SK-MEL-5 (cell line): Measurements from ENCODE around the gene SGMS1. TPM values are rescaled to one million over a fixed set of nuclear protein-coding genes. Genes with fewer than 3 reads are reported as not detected.
"Not testable (repeated sequence)": the region's sequence is repeated elsewhere in the genome, so short reads cannot be mapped to it uniquely, and the experiment has no call there.

Experiments used
- DNase-seq: peaks from one replicate; pipeline ENCODE4 v3.0.0-alpha.2; 2016; ENCODE audit warnings: low read depth, low spot score
- in situ Hi-C: cut with HindIII; loops from 2 replicates; pipeline ENCODE4 v1.10.0; 2016; ENCODE audit warnings: low sequenced_read_pairs, high pct_unique_total_duplicates, low pct_unique_long_range_greater_than_20kb
- total RNA-seq: library from RNA; depleted of rRNA; stranded (reverse); fragments of >200 nt; shearing (Covaris generic); gene quantifications from 2 replicates; pipeline ENCODE4 v1.2.3, GENCODE V29; 2014

Gene SGMS1
- total RNA-seq, 1 experiment from 2014 or later = 5.8 TPM

DNA sequence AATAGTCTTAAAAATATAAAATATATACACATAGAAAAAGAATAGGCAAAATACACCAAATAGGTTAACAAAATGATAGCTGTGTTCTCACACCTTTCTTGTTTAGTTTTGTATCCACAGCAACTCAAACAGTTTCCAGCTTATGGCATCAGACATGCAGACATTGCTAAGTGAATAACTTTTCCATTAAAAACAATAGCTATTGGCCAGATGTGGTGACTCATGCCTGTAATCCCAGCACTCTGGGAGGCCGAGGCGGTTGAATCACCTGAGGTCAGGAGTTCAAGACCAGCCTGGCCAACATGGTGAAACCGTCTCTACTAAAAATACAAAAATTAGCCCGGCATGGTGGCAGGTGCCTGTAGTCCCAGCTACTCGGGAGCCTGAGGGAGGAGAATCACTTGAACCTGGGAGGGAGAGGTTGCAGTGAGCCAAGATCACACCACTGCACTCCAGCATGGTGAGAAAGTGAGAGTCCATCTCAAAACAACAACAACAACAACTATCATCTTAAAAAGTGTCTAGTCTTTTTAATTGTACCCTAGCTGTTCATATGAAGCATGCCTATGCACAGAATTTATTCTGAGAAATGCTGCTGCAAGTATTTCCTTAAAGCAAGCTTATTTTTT is 88.9 kb downstream of the SGMS1 start:
- DNase-seq, in situ Hi-C loops: not testable (repeated sequence)

DNA sequence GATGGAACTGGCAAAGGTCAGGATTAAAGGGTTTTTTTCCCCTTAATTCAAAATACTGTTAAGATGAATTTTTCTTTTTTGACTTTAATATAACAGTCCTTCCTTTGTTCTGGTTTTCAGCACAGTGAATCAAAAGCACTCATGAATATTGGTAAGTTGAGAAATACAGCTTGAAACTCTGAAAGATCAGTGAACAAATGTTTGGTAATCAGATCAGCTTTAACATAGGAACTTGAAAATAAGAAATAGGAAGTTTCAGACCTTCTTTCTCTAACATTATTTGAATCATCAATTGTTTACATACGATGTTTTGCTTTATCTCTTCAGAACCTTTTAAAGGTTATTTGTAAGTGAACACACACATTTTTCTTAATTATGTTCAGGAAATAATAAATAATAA is 90.5 kb downstream of the SGMS1 start:
- in situ Hi-C loops = no loop called here
- no peak for DNase-seq

DNA sequence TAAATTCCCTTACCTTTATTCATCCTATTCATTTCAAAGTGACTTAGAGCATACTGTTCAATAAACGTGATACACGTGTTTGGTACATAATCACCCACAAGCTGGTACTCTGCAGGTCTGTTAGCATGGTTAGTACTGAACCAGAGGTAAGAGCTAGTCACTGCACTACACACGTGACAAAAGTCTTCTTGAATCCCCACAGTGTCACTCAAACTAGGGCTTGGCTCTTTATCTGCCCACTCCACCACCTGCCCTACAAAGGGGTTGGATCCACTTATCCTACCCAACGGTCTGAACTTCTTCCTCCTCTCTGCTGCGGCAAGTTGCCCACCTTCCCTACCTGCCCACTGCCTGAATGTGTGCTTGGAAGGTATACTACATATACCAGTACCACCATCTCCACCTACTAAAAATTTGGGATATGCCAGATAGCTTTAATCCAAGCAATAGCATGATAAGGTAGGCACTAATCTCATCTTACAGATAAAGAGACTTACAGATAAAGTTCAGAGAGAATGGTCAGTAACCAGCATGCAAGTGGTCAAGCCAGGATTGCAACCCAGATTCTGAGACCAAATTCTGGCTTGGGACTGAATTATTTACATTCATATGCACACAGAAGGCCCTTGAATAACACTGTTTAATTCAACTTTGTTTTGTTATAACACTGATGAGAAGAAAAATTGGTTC is 92.2 kb downstream of the SGMS1 start:
- DNase-seq = no peak
- in situ Hi-C loops = no loop called here

DNA sequence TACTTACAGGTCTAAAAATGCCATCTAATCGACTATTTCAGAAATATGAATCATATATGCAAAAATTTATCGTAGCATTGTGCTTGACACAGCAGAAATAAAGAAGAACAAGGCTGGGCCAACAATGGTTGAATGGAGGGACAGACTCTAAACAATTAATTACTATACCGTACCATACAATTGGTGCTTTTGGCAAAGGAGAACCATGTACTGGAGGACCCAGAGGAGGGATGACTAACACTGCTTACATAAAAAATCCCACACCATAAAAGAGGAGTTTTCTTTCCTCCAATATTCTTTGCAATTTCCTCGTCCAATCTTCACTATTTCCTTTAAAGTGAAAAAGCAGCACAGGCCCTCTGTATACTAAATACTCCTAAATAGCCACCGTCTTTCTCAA is 94.1 kb downstream of the SGMS1 start:
- no peak for DNase-seq
- in situ Hi-C loops = no loop called here

DNA sequence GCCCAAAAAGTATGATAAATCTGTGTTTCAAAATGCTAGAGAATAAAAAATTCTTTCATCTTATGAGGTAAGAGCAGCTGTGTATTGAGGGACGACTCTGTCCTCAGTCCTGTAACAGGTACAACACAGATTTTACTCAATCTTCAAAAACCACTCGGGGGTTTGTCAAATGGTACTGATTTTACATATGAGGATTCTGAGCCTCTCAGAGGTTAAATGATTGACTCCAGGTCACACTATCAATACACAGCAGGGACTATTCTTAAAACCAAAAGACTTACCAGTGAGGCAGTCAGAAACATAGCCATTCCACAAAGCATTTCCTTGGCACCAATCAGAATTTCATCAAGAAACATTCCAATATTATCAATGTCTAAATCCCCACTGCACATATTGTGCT is 95.5 kb downstream of the SGMS1 start:
- in situ Hi-C loops = no loop called here
- no peak for DNase-seq

DNA sequence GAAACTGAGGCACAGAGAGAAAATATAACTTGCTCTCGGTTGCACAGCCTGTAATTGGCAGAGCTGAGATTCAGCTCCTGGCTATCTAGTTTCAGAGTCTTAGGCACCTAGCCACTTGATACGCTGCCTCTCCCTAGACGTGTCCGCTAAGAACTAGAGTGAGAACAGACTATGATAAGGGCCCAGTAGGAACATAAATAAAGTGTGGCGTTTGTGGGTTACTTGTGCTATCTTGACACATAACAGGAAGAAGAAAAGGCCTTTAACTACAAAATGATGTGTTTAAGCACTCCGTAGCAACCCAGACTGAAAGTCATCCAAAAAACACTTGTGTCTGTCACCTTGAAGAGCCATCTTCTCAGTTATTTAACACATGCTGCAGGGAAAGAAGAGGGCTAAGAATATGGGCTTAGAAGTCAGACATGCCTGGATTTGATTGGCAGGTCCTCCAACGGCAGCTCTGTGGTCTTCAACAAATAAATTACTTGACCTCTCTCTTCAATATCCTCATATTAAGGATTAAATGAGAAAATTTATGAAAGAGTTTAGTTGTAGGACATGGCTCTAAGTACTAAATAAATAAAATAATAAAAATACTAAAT is 96.2 kb downstream of the SGMS1 start:
- DNase-seq = no peak
- in situ Hi-C loops = no loop called here

DNA sequence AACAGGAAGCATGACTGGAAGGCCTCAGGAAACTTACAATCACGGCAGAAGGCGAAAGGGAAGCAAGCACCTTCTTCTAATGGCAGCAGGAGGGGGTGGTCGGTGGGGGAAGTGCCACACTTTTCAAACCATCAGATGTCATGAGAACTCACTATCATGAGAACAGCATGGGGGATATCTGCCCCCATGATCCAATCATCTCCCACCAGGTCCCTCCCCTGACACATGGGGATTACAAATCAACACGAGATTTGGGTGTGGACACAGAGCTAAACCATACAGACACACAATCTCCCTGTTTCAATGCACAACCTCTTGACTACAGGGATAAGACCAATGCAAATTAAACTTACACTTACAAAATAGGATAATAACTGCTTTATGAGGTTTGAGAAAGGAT is 97.6 kb downstream of the SGMS1 start:
- no peak for DNase-seq
- in situ Hi-C loops = no loop called here

DNA sequence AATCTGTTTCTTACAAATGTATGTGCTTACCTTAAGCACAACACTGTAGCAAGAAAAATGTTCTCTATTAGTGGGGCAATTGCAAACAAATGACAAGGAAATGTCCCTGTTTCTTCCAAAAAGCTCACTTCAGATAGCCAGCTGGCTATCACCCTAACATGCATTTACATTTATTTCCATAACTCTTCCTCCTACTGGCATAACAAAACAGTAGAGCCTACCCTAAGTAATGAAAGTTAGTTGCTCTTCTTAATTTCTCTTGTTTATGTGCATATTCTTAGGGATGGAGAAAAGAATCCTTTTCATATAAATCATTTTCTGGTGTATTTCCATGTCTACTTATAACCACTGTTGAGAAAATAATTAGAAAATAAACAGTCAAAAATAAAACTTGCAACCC is 100.4 kb downstream of the SGMS1 start:
- DNase-seq = no peak
- in situ Hi-C loops = no loop called here

DNA sequence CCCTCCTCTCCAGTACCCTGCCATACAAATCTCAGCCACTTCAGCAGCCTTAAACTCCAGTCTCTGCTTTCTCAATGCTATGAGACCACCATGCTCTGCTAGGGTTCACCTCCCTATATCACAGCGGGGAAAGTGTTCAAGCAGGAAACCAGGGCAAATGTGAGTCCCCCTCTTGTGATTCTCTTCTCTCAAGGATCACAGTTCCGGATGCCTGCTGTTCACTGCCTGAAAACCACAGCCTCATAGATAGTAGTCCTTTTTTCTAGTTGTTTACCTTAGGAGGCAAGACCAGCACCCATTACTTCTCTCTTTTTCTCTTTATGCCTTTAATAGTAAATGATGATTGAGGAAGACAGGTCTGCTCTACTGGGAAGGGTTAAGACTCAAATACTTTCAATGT is 100.8 kb downstream of the SGMS1 start:
- DNase-seq = no peak
- in situ Hi-C loops = no loop called here

DNA sequence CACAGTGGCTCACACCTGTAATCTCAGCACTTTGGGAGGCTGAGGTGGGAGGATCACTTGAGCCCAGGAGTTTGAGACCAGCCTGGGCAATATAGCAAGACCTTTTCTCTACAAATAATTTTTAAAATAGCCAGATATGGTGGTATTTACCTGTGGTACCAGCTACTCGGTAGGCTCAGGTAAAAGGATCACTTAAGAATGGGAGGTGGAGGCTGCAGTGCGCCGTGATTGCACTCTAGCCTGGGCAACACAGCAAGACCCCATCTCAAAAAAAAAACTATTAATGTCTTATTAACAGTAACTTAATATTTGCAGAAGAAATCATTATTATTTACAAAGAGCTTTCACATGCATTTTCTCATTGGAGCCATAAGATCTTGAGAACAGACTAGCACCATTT is 103.6 kb downstream of the SGMS1 start:
- in situ Hi-C loops = no loop called here

DNA sequence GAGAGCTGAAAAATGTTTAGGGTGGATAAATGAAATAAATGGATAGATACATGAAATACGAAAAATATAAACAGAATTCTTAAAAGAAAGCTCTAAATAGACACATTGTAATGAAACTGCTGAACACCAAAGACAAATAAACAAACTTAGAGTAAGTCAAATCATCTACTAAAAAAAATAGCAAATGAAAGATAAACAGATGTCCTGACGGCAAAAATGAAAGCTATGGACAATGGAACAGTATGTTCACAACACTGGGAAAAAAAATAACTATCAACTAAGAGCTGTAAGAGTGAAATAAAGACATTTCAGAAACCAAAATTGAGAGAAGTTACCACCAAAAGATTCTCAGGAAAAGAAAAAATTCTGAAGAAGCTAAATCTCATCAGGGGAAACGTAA is 106.1 kb downstream of the SGMS1 start:
- in situ Hi-C loops = no loop called here
- no peak for DNase-seq

More for the DNA sequence above, 103.6 kb downstream of the SGMS1 start:
- DNase-seq = no peak

DNA sequence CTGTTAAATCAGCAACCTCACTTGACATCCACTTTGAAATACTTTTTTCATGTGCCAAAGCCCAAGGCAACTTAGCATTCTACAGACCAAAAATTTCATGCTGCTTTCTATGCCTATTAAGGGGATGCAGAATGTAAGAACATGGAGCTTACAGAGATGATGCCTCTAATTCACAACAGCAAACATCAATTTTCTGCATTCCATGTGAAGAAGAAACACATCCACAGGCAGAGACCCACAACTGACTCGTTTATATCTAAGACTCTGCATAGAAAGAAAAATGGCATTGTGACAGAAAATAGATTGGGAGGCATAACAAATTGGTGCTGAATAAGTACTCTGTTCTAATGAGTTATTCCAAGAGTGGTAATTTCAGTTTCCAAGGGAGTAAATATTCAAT is 107.6 kb downstream of the SGMS1 start:
- no peak for DNase-seq
- in situ Hi-C loops = no loop called here

DNA sequence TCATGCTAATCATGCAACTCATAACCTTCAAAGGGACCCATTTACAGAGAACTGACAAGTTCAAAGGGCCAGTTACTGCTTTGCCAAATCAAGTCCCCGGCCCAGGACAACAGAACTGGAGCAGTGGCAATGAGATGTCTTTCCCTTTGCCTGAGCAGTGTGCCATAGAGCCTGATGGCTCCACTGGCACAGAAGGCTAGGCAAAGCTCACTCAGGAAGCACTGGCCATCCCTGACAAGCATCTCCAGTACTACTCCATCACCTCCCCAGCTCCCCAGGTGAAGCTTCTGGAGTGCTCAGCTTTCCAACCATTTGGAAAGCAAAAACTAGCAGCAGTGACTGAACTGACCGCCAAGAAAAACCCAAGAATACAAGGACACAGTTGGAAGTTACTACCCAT is 108.3 kb downstream of the SGMS1 start:
- in situ Hi-C loops = no loop called here
- DNase-seq = no peak

DNA sequence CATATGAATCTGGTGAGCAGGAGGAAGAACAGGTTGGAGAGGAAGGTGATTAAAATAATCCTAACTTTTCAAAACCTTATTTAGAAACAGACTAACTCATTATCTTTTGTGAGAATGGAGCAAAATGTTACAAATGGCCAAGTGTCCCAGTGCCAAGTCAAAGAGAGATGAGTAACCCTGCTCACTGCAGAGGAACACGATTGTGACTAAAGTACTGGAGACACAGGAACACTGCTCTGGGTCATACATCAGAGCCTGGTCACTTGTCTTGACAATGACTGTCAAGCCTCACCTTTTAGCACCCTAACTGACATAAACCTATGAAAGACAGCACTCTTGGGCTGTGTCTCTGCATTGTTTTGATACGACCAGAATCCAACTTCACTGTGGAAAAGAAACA is 108.8 kb downstream of the SGMS1 start:
- in situ Hi-C loops = no loop called here
- DNase-seq = no peak

DNA sequence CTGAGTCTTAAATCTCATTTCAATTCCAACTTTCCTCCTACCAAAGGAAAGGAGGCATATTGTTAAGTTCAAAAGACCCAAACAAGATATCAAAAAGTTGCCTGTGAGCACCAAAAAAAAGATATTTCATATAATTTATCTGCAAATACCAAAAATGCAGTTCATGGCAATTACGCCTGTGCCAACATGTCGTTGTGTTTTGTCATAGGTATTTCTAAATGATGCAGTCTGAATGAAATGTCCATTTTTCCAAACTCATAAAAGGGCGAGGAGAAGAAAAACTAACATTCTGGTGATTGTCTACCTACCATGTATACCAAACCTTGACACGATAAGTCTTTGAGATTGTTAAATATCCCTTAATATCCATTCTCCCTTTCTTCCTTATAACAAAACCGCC is 109.8 kb downstream of the SGMS1 start:
- in situ Hi-C loops = no loop called here
- DNase-seq = no peak

DNA sequence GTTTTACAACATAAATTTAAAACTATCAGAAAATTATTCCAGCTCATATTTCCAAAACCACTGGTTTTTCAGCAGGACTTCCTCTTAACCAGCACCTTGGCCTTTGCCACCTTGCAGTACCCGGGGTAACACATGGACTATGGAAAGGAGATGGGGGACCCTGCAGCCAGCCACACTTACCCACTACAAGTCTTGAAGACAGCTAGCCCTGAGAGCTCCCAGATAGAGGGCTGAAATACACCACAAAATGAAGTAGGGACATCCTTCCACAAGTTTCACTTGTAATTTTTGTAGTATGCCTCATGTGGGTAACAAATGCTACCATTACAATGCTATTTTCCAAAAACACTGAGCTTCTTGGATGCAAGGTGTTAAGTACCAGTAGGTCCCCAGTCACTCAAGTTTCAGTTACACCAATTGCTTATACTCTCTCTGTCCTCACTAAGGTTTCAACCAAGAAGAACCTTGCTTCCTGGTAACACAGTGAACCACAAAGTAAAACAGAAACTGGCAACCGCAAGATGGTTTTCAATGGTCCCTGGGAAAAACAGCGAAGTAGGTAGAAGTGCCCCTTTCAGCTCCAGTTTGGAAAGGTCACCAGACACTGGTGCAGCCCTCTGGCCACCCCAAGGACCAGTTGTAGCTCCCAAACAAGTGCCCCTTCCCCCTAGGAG is 110.9 kb downstream of the SGMS1 start:
- DNase-seq = no peak
- in situ Hi-C loops = no loop called here

DNA sequence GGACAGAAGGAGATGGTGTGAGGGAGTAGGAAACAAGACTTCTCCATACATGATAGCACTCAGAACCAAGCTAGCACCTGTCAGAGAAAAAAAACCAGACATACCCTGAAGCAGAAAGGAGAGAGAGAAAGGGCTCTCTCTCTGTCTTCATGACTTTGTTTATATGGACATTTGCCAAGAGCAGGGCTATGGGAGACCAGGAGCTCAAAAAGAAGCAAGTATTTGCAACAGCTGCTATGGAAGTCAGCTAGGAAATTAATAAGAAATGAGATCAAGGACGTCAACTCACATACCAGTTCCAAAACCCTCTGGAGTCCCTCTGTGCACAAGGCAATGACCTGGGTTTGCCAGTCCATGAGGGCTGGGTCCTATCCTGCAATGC is 111.6 kb downstream of the SGMS1 start:
- DNase-seq = no peak
- in situ Hi-C loops = no loop called here

DNA sequence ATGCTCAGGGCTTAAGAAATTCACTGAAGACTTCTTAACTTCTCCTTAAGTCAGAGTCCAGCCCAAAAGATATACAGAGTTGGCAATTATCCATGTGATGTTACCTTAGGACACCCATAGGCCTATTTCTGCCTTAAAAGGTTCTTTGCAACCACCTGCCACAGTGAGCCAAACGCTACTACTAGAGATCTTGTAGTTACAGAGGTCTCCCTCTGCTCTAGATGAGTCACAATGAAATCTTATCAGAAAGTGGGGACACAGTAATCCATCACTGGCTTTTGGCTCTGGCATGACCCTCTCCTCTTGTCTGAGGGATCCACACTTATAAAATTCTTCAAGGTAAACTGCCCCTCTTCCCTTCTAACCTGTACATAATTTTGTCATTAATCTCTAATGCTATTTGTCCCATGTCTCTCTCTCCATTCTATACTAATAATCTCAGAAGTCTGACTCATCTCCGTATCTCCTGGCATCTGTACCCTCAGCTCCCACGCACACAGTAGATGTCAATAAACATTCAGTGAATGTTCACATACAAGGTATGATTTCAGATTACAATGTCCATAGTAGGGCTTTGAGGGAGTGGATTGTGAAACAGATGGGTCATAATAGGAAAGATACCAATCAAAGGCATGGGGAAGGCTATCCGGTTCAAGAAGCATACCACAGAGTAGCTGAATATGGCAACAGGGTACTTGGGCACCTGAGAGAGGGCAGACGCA is 112.1 kb downstream of the SGMS1 start:
- in situ Hi-C loops = no loop called here
- DNase-seq = no peak
